GM12872 (cell line): ENCODE results near the gene CT55.

Source experiments
- TF ChIP-seq, protein P1 (sequence below): IDR thresholded peaks from 3 replicates; pipeline ENCODE4 v1.5.1; 2011; ENCODE audit warnings: low read depth, mild to moderate bottlenecking, low read length, moderate library complexity; ENCODE audit not compliant: insufficient read depth

The CT55 gene

DNA sequence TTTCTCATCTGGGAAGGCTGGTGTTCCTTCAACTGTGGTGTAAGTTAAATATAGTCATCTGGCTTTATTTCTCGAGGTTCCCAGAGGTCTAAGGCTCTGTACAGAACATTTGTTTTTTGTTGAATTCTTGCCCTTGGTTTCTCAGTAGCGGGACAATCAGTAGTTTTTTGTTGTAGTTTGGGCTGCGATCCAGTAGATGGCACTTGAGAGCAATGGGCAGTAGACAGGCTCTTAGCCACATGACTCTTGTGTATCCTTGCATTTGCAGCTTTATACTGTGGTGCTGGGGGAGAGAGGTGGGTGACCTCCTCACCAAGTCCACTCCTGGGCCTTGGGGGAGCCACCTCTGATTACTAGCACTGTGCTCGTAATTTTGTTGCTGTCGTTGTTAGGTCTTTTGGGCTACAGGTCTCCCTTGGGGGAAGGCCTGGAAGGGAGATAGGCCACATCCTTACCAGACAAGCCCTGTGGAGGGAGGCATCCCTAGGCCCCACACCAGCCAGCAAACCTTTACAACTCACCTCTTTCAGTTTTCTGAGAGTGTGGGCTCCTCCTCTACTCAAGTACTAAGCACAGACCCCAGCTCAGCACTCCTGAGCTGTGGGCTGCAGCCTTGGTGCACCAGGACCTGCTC, 59.0 kb downstream of the CT55 start:
- TF ChIP-seq, protein P1, sequence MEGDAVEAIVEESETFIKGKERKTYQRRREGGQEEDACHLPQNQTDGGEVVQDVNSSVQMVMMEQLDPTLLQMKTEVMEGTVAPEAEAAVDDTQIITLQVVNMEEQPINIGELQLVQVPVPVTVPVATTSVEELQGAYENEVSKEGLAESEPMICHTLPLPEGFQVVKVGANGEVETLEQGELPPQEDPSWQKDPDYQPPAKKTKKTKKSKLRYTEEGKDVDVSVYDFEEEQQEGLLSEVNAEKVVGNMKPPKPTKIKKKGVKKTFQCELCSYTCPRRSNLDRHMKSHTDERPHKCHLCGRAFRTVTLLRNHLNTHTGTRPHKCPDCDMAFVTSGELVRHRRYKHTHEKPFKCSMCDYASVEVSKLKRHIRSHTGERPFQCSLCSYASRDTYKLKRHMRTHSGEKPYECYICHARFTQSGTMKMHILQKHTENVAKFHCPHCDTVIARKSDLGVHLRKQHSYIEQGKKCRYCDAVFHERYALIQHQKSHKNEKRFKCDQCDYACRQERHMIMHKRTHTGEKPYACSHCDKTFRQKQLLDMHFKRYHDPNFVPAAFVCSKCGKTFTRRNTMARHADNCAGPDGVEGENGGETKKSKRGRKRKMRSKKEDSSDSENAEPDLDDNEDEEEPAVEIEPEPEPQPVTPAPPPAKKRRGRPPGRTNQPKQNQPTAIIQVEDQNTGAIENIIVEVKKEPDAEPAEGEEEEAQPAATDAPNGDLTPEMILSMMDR: peak; percentile 75

DNA sequence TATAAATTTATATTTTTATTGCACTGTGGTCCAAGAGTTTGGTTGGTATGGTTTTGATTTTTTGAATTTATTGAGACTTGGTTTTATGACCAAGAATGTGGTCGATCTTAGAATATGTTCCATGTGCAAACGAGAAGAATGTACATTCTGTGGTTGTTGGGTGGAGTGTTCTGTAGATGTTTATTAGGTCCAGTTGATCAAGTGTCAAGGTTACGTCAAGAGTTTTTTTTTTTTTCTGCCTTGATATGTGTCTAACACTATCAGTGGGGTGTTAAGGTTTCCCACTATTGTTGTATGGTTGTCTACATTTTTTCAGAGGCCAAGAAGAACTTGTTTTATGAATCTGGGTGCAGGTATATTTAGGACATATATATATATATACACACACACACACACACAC, 61.6 kb downstream of the CT55 start:
- TF ChIP-seq, protein P1: no peak
